22Rv1 (cell line): ENCODE measurements around the gene NKD1.

Experiments used
- CTCF ChIP-seq: fragments of 450-650 bp; IDR thresholded peaks from 2 replicates; pipeline ENCODE4 v1.5.1; 2017; ENCODE audit warnings: mild to moderate bottlenecking
- ZFX ChIP-seq: fragments of 450-650 bp; IDR thresholded peaks from 2 replicates; pipeline ENCODE4 v1.6.1; 2017; ENCODE audit warnings: antibody characterized with exemption, borderline replicate concordance

DNA sequence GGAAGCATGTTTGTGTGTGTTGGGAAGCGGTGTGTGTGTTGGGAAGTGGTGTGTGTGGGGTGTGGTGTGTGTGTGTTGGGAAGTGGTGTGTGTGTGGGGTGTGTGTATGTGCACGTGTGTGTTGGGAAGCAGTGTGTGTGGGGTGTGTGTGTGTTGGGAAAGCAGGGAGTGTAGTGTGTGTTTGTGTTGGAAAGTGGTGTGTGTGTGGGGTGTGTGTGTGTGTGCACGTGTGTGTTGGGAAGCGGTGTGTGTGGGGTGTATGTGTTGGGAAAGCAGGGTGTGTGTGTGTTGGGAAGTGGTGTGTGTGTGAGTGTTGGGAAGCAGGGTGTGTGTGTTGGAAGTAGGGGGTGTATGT is 144.4 kb downstream of the NKD1 start:
- no peak for TF ChIP-seq CTCF
- TF ChIP-seq ZFX = no peak
